ENCODE data around the gene CAB39. TPM values are rescaled to one million over a fixed set of nuclear protein-coding genes. Genes with fewer than 3 reads are reported as not detected.

The CAB39 gene
- total and polyA plus RNA-seq, 2 donors (not counting 1 experiment from before 2014, with no cell fraction given): 51.1 to 72.3 TPM

- no peak for TF ChIP-seq EZH2 (IDR thresholded peaks at IDR 0.05; ENCODE audit: low read length, missing control alignments)
- no peak for TF ChIP-seq CTCF (conservative IDR thresholded peaks at IDR 0.05 in 1 of 2, IDR thresholded peaks at IDR 0.05 in 1 of 2; ENCODE audit: low read depth in 1 of 2, low read length in 2 of 2)
- H3K9me3 ChIP-seq (ENCODE audit: control insufficient read depth, insufficient read depth, low read depth, low read length): no peaks in the 10 kb centered on the region
Observed at GRCh38 chr2:230852113-230852512, 139.5 kb downstream of the CAB39 start.

GRCh38 chr2:230861552-230862255 is 149.1 kb downstream of the CAB39 start:
- Histone ChIP-seq H3K79me2 (ENCODE audit: control insufficient read depth, insufficient read depth, low read length) (no peaks in the 10 kb centered on the region), H3K9me3 (ENCODE audit: control insufficient read depth, insufficient read depth, low read depth, low read length) (no peaks in the 10 kb centered on the region), H3K4me2 (ENCODE audit: extremely low read depth, insufficient read depth, low read length) (no peak overlapping the region), H3K4me3 (replicated peaks in 1 of 4; ENCODE audit: control extremely low read depth in 1 of 4, insufficient read depth in 1 of 4, low read depth in 3 of 4, low read length in 4 of 4) (no peak overlapping the region), H4K20me1 (ENCODE audit: control insufficient read depth, extremely low read depth, insufficient read depth, low read length) (no peaks in the 10 kb centered on the region), H3K9ac (ENCODE audit: insufficient read depth, low read length) (no peak overlapping the region), H3K27me3 (ENCODE audit: control insufficient read depth, insufficient read depth, low read length) (peaks cover 15% of the 10 kb centered on the region), H3K4me1 (ENCODE audit: control insufficient read depth, extremely low read depth, insufficient read depth, low read length) (peaks cover 3% of the 10 kb centered on the region), H3K36me3 (ENCODE audit: control insufficient read depth, insufficient read depth, low read length) (no peaks in the 10 kb centered on the region), H3K27ac (ENCODE audit: insufficient read depth, low read length) (no peak overlapping the region), H2AFZ (ENCODE audit: low read length) (no peak overlapping the region)
- no peak for DNase-seq (ENCODE audit: low read depth in 2 of 2)
- TF ChIP-seq EZH2 (IDR thresholded peaks at IDR 0.05; ENCODE audit: low read length, missing control alignments): no peak
- no peak for TF ChIP-seq CTCF (conservative IDR thresholded peaks at IDR 0.05 in 1 of 2, IDR thresholded peaks at IDR 0.05 in 1 of 2; ENCODE audit: low read depth in 1 of 2, low read length in 2 of 2)

More at GRCh38 chr2:230852113-230852512, 139.5 kb downstream of the CAB39 start:
- no peaks in the 10 kb centered on the region for H3K36me3 ChIP-seq (ENCODE audit: control insufficient read depth, insufficient read depth, low read length)
- H2AFZ ChIP-seq (ENCODE audit: low read length): no peak overlapping the region
- H3K9ac ChIP-seq (ENCODE audit: insufficient read depth, low read length): no peak overlapping the region
- no peaks in the 10 kb centered on the region for H3K79me2 ChIP-seq (ENCODE audit: control insufficient read depth, insufficient read depth, low read length)
- no peak overlapping the region for H3K27ac ChIP-seq (ENCODE audit: insufficient read depth, low read length)
- H3K4me1 ChIP-seq (ENCODE audit: control insufficient read depth, extremely low read depth, insufficient read depth, low read length): no peaks in the 10 kb centered on the region
- no peak for DNase-seq (ENCODE audit: low read depth in 2 of 2)
- H3K4me3 ChIP-seq (replicated peaks in 1 of 4; ENCODE audit: control extremely low read depth in 1 of 4, insufficient read depth in 1 of 4, low read depth in 3 of 4, low read length in 4 of 4): no peak overlapping the region
- H3K4me2 ChIP-seq (ENCODE audit: extremely low read depth, insufficient read depth, low read length): no peak overlapping the region
- H3K27me3 ChIP-seq (ENCODE audit: control insufficient read depth, insufficient read depth, low read length): peaks cover 8% of the 10 kb centered on the region
- H4K20me1 ChIP-seq (ENCODE audit: control insufficient read depth, extremely low read depth, insufficient read depth, low read length): no peaks in the 10 kb centered on the region

GRCh38 chr2:230862292-230862691 is 149.7 kb downstream of the CAB39 start:
- no peaks in the 10 kb centered on the region for H3K79me2 ChIP-seq (ENCODE audit: control insufficient read depth, insufficient read depth, low read length)
- H3K9ac ChIP-seq (ENCODE audit: insufficient read depth, low read length): no peak overlapping the region
- no peak overlapping the region for H2AFZ ChIP-seq (ENCODE audit: low read length)
- DNase-seq (ENCODE audit: low read depth in 2 of 2): no peak
- TF ChIP-seq CTCF (conservative IDR thresholded peaks at IDR 0.05 in 1 of 2, IDR thresholded peaks at IDR 0.05 in 1 of 2; ENCODE audit: low read depth in 1 of 2, low read length in 2 of 2) (no peak), EZH2 (IDR thresholded peaks at IDR 0.05; ENCODE audit: low read length, missing control alignments) (no peak)
- no peaks in the 10 kb centered on the region for H3K36me3 ChIP-seq (ENCODE audit: control insufficient read depth, insufficient read depth, low read length)
- peaks cover 15% of the 10 kb centered on the region for H3K27me3 ChIP-seq (ENCODE audit: control insufficient read depth, insufficient read depth, low read length)
- no peak overlapping the region for H3K27ac ChIP-seq (ENCODE audit: insufficient read depth, low read length)
- no peaks in the 10 kb centered on the region for H3K9me3 ChIP-seq (ENCODE audit: control insufficient read depth, insufficient read depth, low read depth, low read length)
- H3K4me2 ChIP-seq (ENCODE audit: extremely low read depth, insufficient read depth, low read length): no peak overlapping the region
- H3K4me1 ChIP-seq (ENCODE audit: control insufficient read depth, extremely low read depth, insufficient read depth, low read length): peaks cover 3% of the 10 kb centered on the region
- H3K4me3 ChIP-seq (replicated peaks in 1 of 4; ENCODE audit: control extremely low read depth in 1 of 4, insufficient read depth in 1 of 4, low read depth in 3 of 4, low read length in 4 of 4): no peak overlapping the region
- no peaks in the 10 kb centered on the region for H4K20me1 ChIP-seq (ENCODE audit: control insufficient read depth, extremely low read depth, insufficient read depth, low read length)

All from fibroblast of lung (primary cell).